HFFc6 (cell line): ENCODE measurements around the gene MRGPRD. TPM values are rescaled to one million over a fixed set of nuclear protein-coding genes. Genes with fewer than 3 reads are reported as not detected.
A peak's percentile ranks its signal among the peaks of the same experiment; 100 is the strongest.

ENCODE experiments used
- DNase-seq: peaks from one replicate; pipeline ENCODE4 v3.0.0-alpha.2; 2018
- H3K27ac Mint-ChIP-seq: 2 replicates; pipeline ENCODE4 v1.8.0; 2020; ENCODE audit warnings: mild to moderate bottlenecking, mixed read lengths
- H3K27me3 Mint-ChIP-seq: 2 replicates; pipeline ENCODE4 v1.8.0; 2021; ENCODE audit warnings: mild to moderate bottlenecking, moderate library complexity, mixed read lengths; ENCODE audit not compliant: insufficient read depth
- H3K36me3 Mint-ChIP-seq: 2 replicates; pipeline ENCODE4 v1.8.0; 2021; ENCODE audit warnings: low read depth, mixed read lengths
- H3K4me1 Mint-ChIP-seq: 2 replicates; pipeline ENCODE4 v1.8.0; 2020; ENCODE audit warnings: low read depth, mixed read lengths
- H3K4me3 Mint-ChIP-seq: 2 replicates; pipeline ENCODE4 v1.8.0; 2020; ENCODE audit warnings: mild to moderate bottlenecking, moderate library complexity, mixed read lengths
- H3K9me3 Mint-ChIP-seq: 2 replicates; pipeline ENCODE4 v1.8.0; 2020; ENCODE audit warnings: mild to moderate bottlenecking, mixed read lengths
- CTCF ChIP-seq: fragments of 200-600 bp; sonication (generic); IDR thresholded peaks from 2 replicates; pipeline ENCODE4 v1.5.0; 2021; ENCODE audit warnings: antibody characterized with exemption, mild to moderate bottlenecking
- total RNA-seq, 6 experiments: library from RNA; stranded (reverse); fragmentation: NEBNext Ultra II Directional; extraction: Animal tissue kit (Norgen Biotek cat#: 25700); gene quantifications; 2 replicates in 1 of 6; 3 replicates in 5 of 6; pipeline ENCODE4 v1.2.3, GENCODE V29; 2021

Gene MRGPRD
- total RNA-seq, 6 experiments from 2014 or later: not detected

- peak; percentile 19; the same call in 1 of the 2 replicates for TF ChIP-seq CTCF
- Mint-ChIP-seq H3K27ac (no peak overlapping the region), H3K36me3 (no peaks in the 10 kb centered on the region), H3K4me3 (no peak overlapping the region; the same call in 1 of the 2 replicates), H3K4me1 (peaks cover 8% of the 10 kb centered on the region), H3K9me3 (peaks cover 4% of the 10 kb centered on the region; the same call in 1 of the 2 replicates), H3K27me3 (peaks cover 39% of the 10 kb centered on the region)
- DNase-seq: peak; percentile 11
Measured at GRCh38 chr11:68968306-68969250, 12.2 kb downstream of the MRGPRD start.

GRCh38 chr11:68966894-68967780 is 13.6 kb downstream of the MRGPRD start:
- Mint-ChIP-seq H3K4me1 (peaks cover 8% of the 10 kb centered on the region), H3K36me3 (no peaks in the 10 kb centered on the region), H3K4me3 (no peak overlapping the region), H3K27me3 (peaks cover 33% of the 10 kb centered on the region), H3K27ac (no peak overlapping the region), H3K9me3 (peaks cover 11% of the 10 kb centered on the region; the same call in 1 of the 2 replicates)
- DNase-seq: no peak
- TF ChIP-seq CTCF: no peak

DNA sequence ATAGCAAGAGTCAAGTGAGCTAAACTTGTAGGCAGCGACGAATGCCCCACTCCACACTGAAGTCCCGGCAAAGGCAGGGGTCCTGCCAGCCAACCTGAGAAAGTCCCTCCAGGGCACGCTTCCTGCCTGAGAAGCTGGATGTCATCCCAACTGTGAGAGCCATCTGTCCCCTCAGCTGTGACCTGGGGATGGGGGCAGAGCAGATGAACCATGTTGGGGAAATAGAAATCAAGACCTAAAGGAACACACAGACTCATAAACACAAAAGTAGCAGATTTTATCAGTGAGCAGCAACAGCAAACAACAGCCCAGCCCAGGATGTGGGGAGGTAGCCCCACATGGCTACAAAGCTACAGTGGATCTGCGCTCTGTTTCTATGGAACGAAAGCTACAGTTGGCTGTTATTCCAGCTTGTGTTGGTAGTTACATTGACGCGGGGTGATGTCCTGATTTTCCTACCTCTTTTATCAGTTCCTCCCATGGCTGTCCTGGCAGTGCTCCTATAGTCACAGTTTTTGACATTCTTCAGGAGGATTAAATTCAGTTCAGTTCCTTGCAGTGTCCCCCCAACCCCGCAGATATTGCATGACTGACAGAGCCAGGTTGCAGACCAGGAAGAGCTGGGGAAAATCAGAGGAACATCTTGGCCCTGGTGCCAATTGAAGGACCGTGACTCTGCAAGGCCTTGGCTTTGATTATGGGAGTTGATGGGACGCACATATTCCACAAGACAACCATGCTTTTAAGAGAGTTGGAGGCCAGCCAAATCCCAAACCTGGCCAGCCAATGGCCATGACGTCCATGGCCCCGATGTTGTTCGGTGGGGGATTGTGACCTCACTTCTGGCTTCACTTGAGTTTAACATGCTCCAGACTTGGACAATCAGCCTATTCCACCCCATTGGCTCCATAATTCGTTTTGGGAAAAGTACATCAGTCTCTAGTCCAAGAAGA is 14.6 kb downstream of the MRGPRD start:
- TF ChIP-seq CTCF: no peak
- peaks cover 28% of the 10 kb centered on the region for H3K27me3 Mint-ChIP-seq
- H3K36me3 Mint-ChIP-seq: no peaks in the 10 kb centered on the region
- no peak overlapping the region for H3K27ac Mint-ChIP-seq
- DNase-seq: no peak
- no peak overlapping the region for H3K4me3 Mint-ChIP-seq
- peaks cover 8% of the 10 kb centered on the region for H3K4me1 Mint-ChIP-seq
- peaks cover 11% of the 10 kb centered on the region; the same call in 1 of the 2 replicates for H3K9me3 Mint-ChIP-seq

DNA sequence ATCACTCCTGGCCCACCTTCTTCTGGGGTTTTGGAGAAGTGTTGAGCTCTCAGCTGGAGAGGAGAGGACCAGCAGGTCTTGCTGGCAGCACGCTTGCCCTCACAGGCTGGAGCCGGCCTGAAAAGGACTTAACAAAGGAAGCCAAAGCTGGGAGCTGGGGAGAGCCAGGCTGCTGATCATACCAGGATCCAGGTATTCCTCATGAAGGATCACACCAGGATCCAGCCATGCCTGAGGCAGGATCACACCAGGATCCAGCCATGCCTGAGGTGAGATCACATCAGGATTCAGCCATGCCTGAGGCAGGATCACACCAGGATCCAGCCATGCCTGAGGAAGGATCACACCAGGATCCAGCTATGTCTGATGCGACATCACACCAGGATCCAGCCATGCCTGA is 17.0 kb downstream of the MRGPRD start:
- Mint-ChIP-seq H3K27ac (no peak overlapping the region), H3K27me3 (peaks cover 23% of the 10 kb centered on the region)

More for the DNA sequence above, 17.0 kb downstream of the MRGPRD start:
- peaks cover 11% of the 10 kb centered on the region; the same call in 1 of the 2 replicates for H3K9me3 Mint-ChIP-seq
- no peak for DNase-seq
- TF ChIP-seq CTCF: no peak
- no peak overlapping the region for H3K4me3 Mint-ChIP-seq
- peaks cover 5% of the 10 kb centered on the region for H3K4me1 Mint-ChIP-seq
- no peaks in the 10 kb centered on the region for H3K36me3 Mint-ChIP-seq
